GM23338 (cell line): Measurements from ENCODE around the gene RBM8A.

Experiments used
- CTCF ChIP-seq, 2 experiments: fragments of 200-600 bp in 1 of 2; sonication (generic) in 1 of 2; conservative IDR thresholded peaks; 2 replicates each; pipeline versions ENCODE4 v1.5.1 to v1.6.1; 2016 to 2017; ENCODE audit warnings: antibody characterized with exemption in 2 of 2, low read depth in 2 of 2, mild to moderate bottlenecking in 2 of 2, moderate library complexity in 1 of 2
- ETS1 ChIP-seq: IDR thresholded peaks from 2 replicates; pipeline ENCODE4 v1.6.1; 2016; ENCODE audit warnings: antibody characterized with exemption
- JUNB ChIP-seq: IDR thresholded peaks from one replicate; pipeline ENCODE4 v1.6.1; 2016; ENCODE audit warnings: antibody characterized with exemption; ENCODE audit not compliant: unreplicated experiment
- POLR2AphosphoS5 ChIP-seq: IDR thresholded peaks from 2 replicates; pipeline ENCODE4 v1.6.1; 2016; ENCODE audit warnings: antibody characterized with exemption, low read depth
- ZNF114 ChIP-seq: fragments of 250-450 bp; sonication (Bioruptor Pico); IDR thresholded peaks from 2 replicates; pipeline ENCODE4 v1.5.0; 2020; ENCODE audit warnings: mild to moderate bottlenecking, moderate library complexity

GRCh38 chr1:145877923-145878486 lies 49.3 kb downstream of the RBM8A start:
- TF ChIP-seq POLR2AphosphoS5 (no peak), CTCF (conservative IDR thresholded peaks at IDR 0.05; ENCODE audit: low read depth in 2 of 2) (no peak), ZNF114 (CRISPR knock-in tag) (no peak), ETS1 (no peak), JUNB (no peak)
